Vagina (tissue), 2 donors: ENCODE data around the gene SUPV3L1. TPM values are rescaled to one million over a fixed set of nuclear protein-coding genes. Genes with fewer than 3 reads are reported as not detected.

ENCODE experiments used
- DNase-seq, 2 donors: peaks; one replicate each; pipeline ENCODE4 v3.0.0-alpha.2; 2017; ENCODE audit errors: extremely low spot score in 2 of 2
- H3K27ac ChIP-seq: fragments of 200-600 bp; sonication (generic); one replicate; pipeline ENCODE4 v1.5.1; 2019
- H3K27me3 ChIP-seq: fragments of 200-600 bp; sonication (generic); one replicate; pipeline ENCODE4 v1.5.1; 2019
- H3K36me3 ChIP-seq, 2 donors: fragments of 200-600 bp; sonication (generic); one replicate each; pipeline ENCODE4 v1.5.1; 2017 to 2019
- H3K4me1 ChIP-seq: fragments of 200-600 bp; sonication (generic); one replicate; pipeline ENCODE4 v1.5.1; 2019
- H3K4me3 ChIP-seq, 2 donors: fragments of 200-600 bp; sonication (generic); 1 replicate in 1 of 2; 2 replicates in 1 of 2; pipeline ENCODE4 v1.5.1; 2016 to 2019
- H3K9me3 ChIP-seq: fragments of 200-600 bp; sonication (generic); one replicate; pipeline ENCODE4 v1.5.1; 2019
- POLR2A ChIP-seq, 2 donors: fragments of 450-650 bp; IDR thresholded peaks; one replicate each; pipeline ENCODE4 v1.6.1; 2017; ENCODE audit warnings: antibody characterized with exemption in 2 of 2, mild to moderate bottlenecking in 2 of 2, moderate library complexity in 2 of 2
- POLR2AphosphoS5 ChIP-seq, 2 donors: sonication (generic); formaldehyde crosslinking; IDR thresholded peaks; one replicate each; pipeline ENCODE4 v1.9.0; 2017; ENCODE audit warnings: antibody characterized with exemption in 2 of 2, mild to moderate bottlenecking in 2 of 2, low read depth in 1 of 2; ENCODE audit not compliant: insufficient read depth in 1 of 2
- intact Hi-C: fragments of 100-400 bp; cut with DNase I; formaldehyde crosslinking; loops from one replicate; pipeline ENCODE4 v1.15.1; 2023
- total RNA-seq: library from RNA; depleted of rRNA; stranded (reverse); fragments of >200 nt; gene quantifications from one replicate; pipeline ENCODE4 v1.2.3, GENCODE V29; 2016
- TF ChIP-seq, protein P1 (sequence below), 3 experiments: fragments of 450-650 bp in 2 of 3; fragments of 200-600 bp in 1 of 3; sonication (generic) in 1 of 3; IDR thresholded peaks; one replicate each; pipeline ENCODE4 v1.5.1; 2017 to 2019; ENCODE audit warnings: antibody characterized with exemption in 3 of 3, mild to moderate bottlenecking in 2 of 3, moderate library complexity in 2 of 3

SUPV3L1 gene
- total RNA-seq, 1 donor from 2014 or later: 27.5 TPM

- H3K36me3 ChIP-seq: no peaks in the 10 kb centered on the region
- H3K4me1 ChIP-seq: peaks cover 11% of the 10 kb centered on the region
- no peaks in the 10 kb centered on the region for H3K27me3 ChIP-seq
- no peak overlapping the region for H3K27ac ChIP-seq
- no peaks in the 10 kb centered on the region for H3K9me3 ChIP-seq
- H3K4me3 ChIP-seq: no peak overlapping the region
- TF ChIP-seq POLR2A (IDR thresholded peaks at IDR 0.05) (no peak), POLR2AphosphoS5 (IDR thresholded peaks at IDR 0.05; ENCODE audit: insufficient read depth in 1 of 2, low read depth in 1 of 2) (no peak)
- TF ChIP-seq, protein P1, sequence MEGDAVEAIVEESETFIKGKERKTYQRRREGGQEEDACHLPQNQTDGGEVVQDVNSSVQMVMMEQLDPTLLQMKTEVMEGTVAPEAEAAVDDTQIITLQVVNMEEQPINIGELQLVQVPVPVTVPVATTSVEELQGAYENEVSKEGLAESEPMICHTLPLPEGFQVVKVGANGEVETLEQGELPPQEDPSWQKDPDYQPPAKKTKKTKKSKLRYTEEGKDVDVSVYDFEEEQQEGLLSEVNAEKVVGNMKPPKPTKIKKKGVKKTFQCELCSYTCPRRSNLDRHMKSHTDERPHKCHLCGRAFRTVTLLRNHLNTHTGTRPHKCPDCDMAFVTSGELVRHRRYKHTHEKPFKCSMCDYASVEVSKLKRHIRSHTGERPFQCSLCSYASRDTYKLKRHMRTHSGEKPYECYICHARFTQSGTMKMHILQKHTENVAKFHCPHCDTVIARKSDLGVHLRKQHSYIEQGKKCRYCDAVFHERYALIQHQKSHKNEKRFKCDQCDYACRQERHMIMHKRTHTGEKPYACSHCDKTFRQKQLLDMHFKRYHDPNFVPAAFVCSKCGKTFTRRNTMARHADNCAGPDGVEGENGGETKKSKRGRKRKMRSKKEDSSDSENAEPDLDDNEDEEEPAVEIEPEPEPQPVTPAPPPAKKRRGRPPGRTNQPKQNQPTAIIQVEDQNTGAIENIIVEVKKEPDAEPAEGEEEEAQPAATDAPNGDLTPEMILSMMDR (IDR thresholded peaks at IDR 0.05): no peak
- no peak for DNase-seq
- intact Hi-C loops: no loop called here
These were observed 63.8 kb downstream of the SUPV3L1 start for GRCh38 chr10:69243817-69244216.

GRCh38 chr10:69246036-69246435, 66.0 kb downstream of the SUPV3L1 start:
- no peak for DNase-seq
- H3K4me3 ChIP-seq: no peak overlapping the region
- H3K4me1 ChIP-seq: peaks cover 5% of the 10 kb centered on the region
- no peaks in the 10 kb centered on the region for H3K9me3 ChIP-seq
- no peak for TF ChIP-seq POLR2A (IDR thresholded peaks at IDR 0.05)
- TF ChIP-seq, protein P1 (IDR thresholded peaks at IDR 0.05): no peak
- no peak for TF ChIP-seq POLR2AphosphoS5 (IDR thresholded peaks at IDR 0.05; ENCODE audit: insufficient read depth in 1 of 2, low read depth in 1 of 2)
- H3K36me3 ChIP-seq: no peaks in the 10 kb centered on the region
- intact Hi-C loops: no loop called here
- no peaks in the 10 kb centered on the region for H3K27me3 ChIP-seq
- no peak overlapping the region for H3K27ac ChIP-seq

DNA sequence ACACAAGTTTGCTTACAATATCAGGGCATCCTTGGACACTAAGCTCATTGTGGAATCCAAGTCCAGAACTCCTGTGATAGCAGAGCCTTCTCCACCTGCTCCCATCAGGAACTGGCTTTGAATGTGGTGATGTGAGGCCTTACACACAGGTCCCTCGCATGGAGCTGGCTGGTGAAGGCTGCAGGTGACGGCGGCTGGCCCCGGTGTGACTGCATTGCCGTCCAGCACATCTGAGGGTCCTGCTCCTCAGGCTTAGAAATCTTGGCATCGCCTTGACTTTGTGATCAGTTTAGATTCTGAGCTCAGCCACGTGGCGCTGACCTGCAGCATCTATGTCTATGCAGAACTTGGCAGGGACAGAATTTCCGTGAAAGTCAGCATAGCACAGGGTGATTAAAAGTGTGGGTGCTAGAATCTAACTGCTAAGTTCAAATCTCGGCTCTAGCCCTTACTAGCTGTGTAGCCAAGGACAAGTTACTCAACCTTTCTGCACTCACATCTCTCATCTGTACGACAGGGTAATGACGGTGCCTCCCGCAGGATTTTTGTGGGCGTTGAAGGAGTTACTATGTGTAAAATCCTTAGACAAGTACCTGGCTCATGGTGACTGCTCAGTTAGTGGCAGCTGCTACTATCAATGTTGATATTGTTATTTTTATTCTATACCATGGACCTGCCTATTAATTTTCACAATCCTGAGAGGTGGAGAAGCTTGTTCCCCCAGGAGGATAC, 66.7 kb downstream of the SUPV3L1 start:
- intact Hi-C loops: no loop called here
- Histone ChIP-seq H3K4me3 (no peak overlapping the region), H3K4me1 (no peaks in the 10 kb centered on the region), H3K9me3 (no peaks in the 10 kb centered on the region), H3K27ac (no peak overlapping the region), H3K27me3 (no peaks in the 10 kb centered on the region), H3K36me3 (no peaks in the 10 kb centered on the region)
- no peak for DNase-seq
- TF ChIP-seq, protein P1 (IDR thresholded peaks at IDR 0.05): no peak
- no peak for TF ChIP-seq POLR2A (IDR thresholded peaks at IDR 0.05)
- no peak for TF ChIP-seq POLR2AphosphoS5 (IDR thresholded peaks at IDR 0.05; ENCODE audit: insufficient read depth in 1 of 2, low read depth in 1 of 2)

- no peak overlapping the region for H3K4me3 ChIP-seq
- intact Hi-C loops: no loop called here
These were observed 67.3 kb downstream of the SUPV3L1 start for GRCh38 chr10:69247313-69247710.

More at GRCh38 chr10:69247313-69247710, 67.3 kb downstream of the SUPV3L1 start:
- TF ChIP-seq POLR2AphosphoS5 (IDR thresholded peaks at IDR 0.05; ENCODE audit: insufficient read depth in 1 of 2, low read depth in 1 of 2): no peak
- TF ChIP-seq, protein P1 (IDR thresholded peaks at IDR 0.05): no peak
- TF ChIP-seq POLR2A (IDR thresholded peaks at IDR 0.05): no peak
- Histone ChIP-seq H3K27ac (no peak overlapping the region), H3K4me1 (no peaks in the 10 kb centered on the region), H3K9me3 (no peaks in the 10 kb centered on the region), H3K27me3 (no peaks in the 10 kb centered on the region), H3K36me3 (no peaks in the 10 kb centered on the region)
- no peak for DNase-seq
